HEK293 (cell line): ENCODE data around the gene GCC1.

ENCODE experiments used
- ATF2 ChIP-seq: fragments of 450-650 bp; formaldehyde crosslinking; IDR thresholded peaks from 2 replicates; pipeline ENCODE4 v1.5.1; 2016; ENCODE audit warnings: missing biosample characterization, missing genetic modification characterization, low read depth
- CTCF ChIP-seq: fragments of 450-650 bp; formaldehyde crosslinking; IDR thresholded peaks from 2 replicates; pipeline ENCODE4 v1.5.1; 2016; ENCODE audit warnings: missing biosample characterization, missing genetic modification characterization
- PRDM10 ChIP-seq: fragments of 450-650 bp; formaldehyde crosslinking; IDR thresholded peaks from 2 replicates; pipeline ENCODE4 v1.5.1; 2016; ENCODE audit warnings: missing biosample characterization, missing genetic modification characterization
- TCF7L2 ChIP-seq: IDR thresholded peaks from 2 replicates; pipeline ENCODE4 v1.6.1; 2011; ENCODE audit warnings: low read depth, mild to moderate bottlenecking, inconsistent platforms, low read length, moderate library complexity, borderline replicate concordance
- ZNF335 ChIP-seq: fragments of 450-650 bp; formaldehyde crosslinking; conservative IDR thresholded peaks from 2 replicates; pipeline ENCODE4 v1.5.1; 2016; ENCODE audit warnings: missing biosample characterization, missing genetic modification characterization
- ZNF510 ChIP-seq: fragments of 450-650 bp; formaldehyde crosslinking; IDR thresholded peaks from 2 replicates; pipeline ENCODE4 v1.5.1; 2018; ENCODE audit warnings: mild to moderate bottlenecking, missing genetic modification characterization, missing biosample characterization; ENCODE audit not compliant: insufficient replicate concordance
- ZNF560 ChIP-seq: fragments of 450-650 bp; formaldehyde crosslinking; IDR thresholded peaks from 2 replicates; pipeline ENCODE4 v1.5.1; 2017; ENCODE audit warnings: missing biosample characterization, missing genetic modification characterization, borderline replicate concordance
- ZNF660 ChIP-seq: fragments of 450-650 bp; IDR thresholded peaks from 2 replicates; pipeline ENCODE4 v1.5.1; 2018; ENCODE audit warnings: missing biosample characterization, mild to moderate bottlenecking, missing genetic modification characterization
- ZNF704 ChIP-seq: fragments of 450-650 bp; formaldehyde crosslinking; IDR thresholded peaks from 2 replicates; pipeline ENCODE4 v1.5.1; 2016; ENCODE audit warnings: missing biosample characterization, missing genetic modification characterization
- ZNF76 ChIP-seq: fragments of 450-650 bp; formaldehyde crosslinking; IDR thresholded peaks from 2 replicates; pipeline ENCODE4; 2016; ENCODE audit warnings: low read depth, missing biosample characterization, missing genetic modification characterization, borderline replicate concordance
- ZNF785 ChIP-seq: fragments of 450-650 bp; formaldehyde crosslinking; IDR thresholded peaks from 2 replicates; pipeline ENCODE4 v1.5.1; 2016; ENCODE audit warnings: missing biosample characterization, missing genetic modification characterization
- ZSCAN5A ChIP-seq: fragments of 450-650 bp; formaldehyde crosslinking; IDR thresholded peaks from 2 replicates; pipeline ENCODE4 v1.5.1; 2016; ENCODE audit warnings: missing biosample characterization, missing genetic modification characterization
- TF ChIP-seq, protein P1 (sequence below): fragments of 450-650 bp; formaldehyde crosslinking; IDR thresholded peaks from 2 replicates; pipeline ENCODE4 v1.5.1; 2016; ENCODE audit warnings: missing biosample characterization, missing genetic modification characterization

DNA sequence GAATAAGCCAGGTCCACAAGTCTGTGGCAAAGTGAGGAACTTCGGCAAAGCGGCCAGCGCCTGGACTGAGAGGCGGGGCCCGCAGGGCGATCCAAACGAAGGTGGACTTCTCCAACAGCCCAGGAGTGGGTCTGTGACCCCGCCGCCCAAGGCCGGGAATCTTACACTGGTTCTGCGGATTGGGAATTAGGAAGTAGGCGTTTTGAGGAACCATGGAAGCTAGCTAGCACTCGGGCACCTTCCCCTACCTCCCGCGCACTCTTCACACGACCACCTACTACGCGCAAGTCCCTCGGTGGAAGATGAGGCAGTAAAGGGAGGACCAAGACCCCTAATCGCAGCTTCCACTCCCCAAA is 2.2 kb upstream of the GCC1 start:
- TF ChIP-seq ZSCAN5A (tag by site-specific recombination): no peak
- TF ChIP-seq ZNF510: no peak
- no peak for TF ChIP-seq ZNF660
- no peak for TF ChIP-seq ATF2 (tag by site-specific recombination)
- TF ChIP-seq CTCF (tag by site-specific recombination): no peak
- TF ChIP-seq PRDM10 (tag by site-specific recombination): no peak
- TF ChIP-seq ZNF335 (tag by site-specific recombination): no peak
- TF ChIP-seq ZNF76: no peak
- TF ChIP-seq ZNF704 (tag by site-specific recombination): no peak
- TF ChIP-seq ZNF785 (tag by site-specific recombination): no peak
- TF ChIP-seq, protein P1, sequence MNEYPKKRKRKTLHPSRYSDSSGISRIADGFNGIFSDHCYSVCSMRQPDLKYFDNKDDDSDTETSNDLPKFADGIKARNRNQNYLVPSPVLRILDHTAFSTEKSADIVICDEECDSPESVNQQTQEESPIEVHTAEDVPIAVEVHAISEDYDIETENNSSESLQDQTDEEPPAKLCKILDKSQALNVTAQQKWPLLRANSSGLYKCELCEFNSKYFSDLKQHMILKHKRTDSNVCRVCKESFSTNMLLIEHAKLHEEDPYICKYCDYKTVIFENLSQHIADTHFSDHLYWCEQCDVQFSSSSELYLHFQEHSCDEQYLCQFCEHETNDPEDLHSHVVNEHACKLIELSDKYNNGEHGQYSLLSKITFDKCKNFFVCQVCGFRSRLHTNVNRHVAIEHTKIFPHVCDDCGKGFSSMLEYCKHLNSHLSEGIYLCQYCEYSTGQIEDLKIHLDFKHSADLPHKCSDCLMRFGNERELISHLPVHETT: no peak
- no peak for TF ChIP-seq ZNF560 (tag by site-specific recombination)
- no peak for TF ChIP-seq TCF7L2
